Measurements from ENCODE around the gene DCAF10.
"Not testable (repeated sequence)": the region's sequence is repeated elsewhere in the genome, so short reads cannot be mapped to it uniquely, and the experiment has no call there.

- not testable (repeated sequence) for TF ChIP-seq CTCF (optimal IDR thresholded peaks at IDR 0.05 in 1 of 3, IDR thresholded peaks at IDR 0.05 in 1 of 3, conservative IDR thresholded peaks at IDR 0.05 in 1 of 3; ENCODE audit: extremely low read depth in 1 of 3, insufficient read depth in 2 of 3, low read length in 3 of 3); EZH2 (IDR thresholded peaks at IDR 0.05; ENCODE audit: low read length)
Measured at GRCh38 chr9:37751704-37752103, 48.9 kb upstream of the DCAF10 start.

All from keratinocyte (primary cell).